Right kidney (tissue), 1 donor: ENCODE measurements around the gene PEAR1.

Experiments used
- DNase-seq: peaks from one replicate; pipeline ENCODE4 v3.0.0-alpha.2; 2016

PEAR1 gene

GRCh38 chr1:156901590-156901900 lies 8.0 kb downstream of the PEAR1 start:
- no peak for DNase-seq

- DNase-seq = no peak
These were observed 8.7 kb downstream of the PEAR1 start for GRCh38 chr1:156901966-156902915.

- no peak for DNase-seq
These were observed 10.0 kb downstream of the PEAR1 start for GRCh38 chr1:156903328-156904091.

- DNase-seq = no peak
These were observed 10.9 kb downstream of the PEAR1 start for GRCh38 chr1:156904187-156904959.

DNA sequence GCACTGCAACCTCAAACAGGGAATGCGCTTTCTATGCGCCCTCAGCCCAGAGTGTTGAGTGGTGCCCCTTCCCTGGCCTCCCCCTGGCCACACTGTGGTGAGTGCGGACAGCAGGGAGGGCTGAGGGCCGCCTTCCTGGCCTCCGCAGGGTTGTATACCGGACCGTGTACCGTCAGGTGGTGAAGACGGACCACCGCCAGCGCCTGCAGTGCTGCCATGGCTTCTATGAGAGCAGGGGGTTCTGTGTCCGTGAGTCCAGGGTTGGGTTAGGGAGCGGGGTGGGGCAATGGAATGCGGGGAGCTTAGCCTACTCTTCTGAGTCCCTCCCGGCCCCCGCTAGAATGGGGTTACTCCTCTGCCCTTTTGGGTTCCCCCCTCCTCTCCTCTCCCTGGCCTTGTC lies 11.7 kb downstream of the PEAR1 start:
- DNase-seq = no peak

DNA sequence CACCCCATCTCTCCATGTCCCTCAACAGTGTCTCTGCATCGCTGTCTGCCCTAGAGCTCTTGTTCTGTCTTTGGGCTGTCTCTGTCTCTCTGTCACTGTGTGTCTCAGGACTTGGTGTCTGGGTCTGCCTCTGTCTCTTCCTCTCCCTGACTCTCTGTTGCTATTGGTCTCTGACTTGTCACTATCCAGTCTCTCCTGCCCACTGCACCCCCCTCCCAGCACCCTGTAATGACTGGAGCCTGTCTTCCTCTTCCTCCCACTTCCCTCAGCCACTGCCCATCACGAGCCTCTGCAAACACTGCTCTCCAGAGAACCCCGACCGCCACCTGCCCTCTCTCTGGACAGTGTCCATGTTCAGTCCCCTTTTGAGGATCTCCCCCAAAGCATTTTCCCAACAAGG lies 12.1 kb downstream of the PEAR1 start:
- DNase-seq = no peak

GRCh38 chr1:156906206-156906906 lies 12.8 kb downstream of the PEAR1 start:
- no peak for DNase-seq

GRCh38 chr1:156908541-156908940 lies 15.0 kb downstream of the PEAR1 start:
- DNase-seq = no peak

DNA sequence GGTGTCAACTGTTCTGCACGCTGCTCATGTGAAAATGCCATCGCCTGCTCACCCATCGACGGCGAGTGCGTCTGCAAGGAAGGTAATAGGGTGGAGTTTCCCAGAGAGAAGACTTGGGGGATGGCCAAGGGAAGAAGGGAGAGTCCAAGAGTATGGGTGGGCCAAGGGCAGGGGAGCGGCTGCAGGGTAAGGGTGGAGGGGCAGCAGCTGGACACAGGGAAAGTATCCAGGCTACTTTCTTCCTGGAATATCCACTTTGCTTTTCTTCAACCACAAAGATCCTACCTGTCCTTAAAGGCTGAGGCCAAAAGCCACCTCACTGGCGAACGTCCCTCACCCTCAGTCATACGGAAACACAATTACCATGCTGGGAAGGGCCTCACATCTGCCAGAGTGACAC lies 15.4 kb downstream of the PEAR1 start:
- DNase-seq = no peak

GRCh38 chr1:156909671-156910070 lies 16.2 kb downstream of the PEAR1 start:
- no peak for DNase-seq

GRCh38 chr1:156910309-156910782 lies 16.8 kb downstream of the PEAR1 start:
- no peak for DNase-seq

GRCh38 chr1:156911577-156912298 lies 18.2 kb downstream of the PEAR1 start:
- DNase-seq = no peak

DNA sequence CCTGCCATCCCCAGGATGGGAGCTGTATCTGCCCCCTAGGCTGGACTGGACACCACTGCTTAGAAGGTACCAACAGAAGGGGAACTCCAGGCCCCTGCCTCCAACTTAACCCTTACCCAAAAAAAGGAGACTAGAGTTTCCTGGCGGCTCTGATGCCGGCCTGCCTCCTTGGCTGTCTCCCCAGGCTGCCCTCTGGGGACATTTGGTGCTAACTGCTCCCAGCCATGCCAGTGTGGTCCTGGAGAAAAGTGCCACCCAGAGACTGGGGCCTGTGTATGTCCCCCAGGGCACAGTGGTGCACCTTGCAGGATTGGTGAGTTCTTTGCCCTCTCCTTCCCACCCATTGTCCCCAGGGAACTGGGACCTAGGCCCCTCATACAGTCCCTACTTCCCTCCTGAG lies 18.8 kb downstream of the PEAR1 start:
- DNase-seq = no peak

- DNase-seq = no peak
These were observed 19.6 kb downstream of the PEAR1 start for GRCh38 chr1:156912861-156913808.

- no peak for DNase-seq
These were observed 20.4 kb downstream of the PEAR1 start for GRCh38 chr1:156913809-156914387.

- no peak for DNase-seq
These were observed 20.9 kb downstream of the PEAR1 start for GRCh38 chr1:156914440-156914856.

DNA sequence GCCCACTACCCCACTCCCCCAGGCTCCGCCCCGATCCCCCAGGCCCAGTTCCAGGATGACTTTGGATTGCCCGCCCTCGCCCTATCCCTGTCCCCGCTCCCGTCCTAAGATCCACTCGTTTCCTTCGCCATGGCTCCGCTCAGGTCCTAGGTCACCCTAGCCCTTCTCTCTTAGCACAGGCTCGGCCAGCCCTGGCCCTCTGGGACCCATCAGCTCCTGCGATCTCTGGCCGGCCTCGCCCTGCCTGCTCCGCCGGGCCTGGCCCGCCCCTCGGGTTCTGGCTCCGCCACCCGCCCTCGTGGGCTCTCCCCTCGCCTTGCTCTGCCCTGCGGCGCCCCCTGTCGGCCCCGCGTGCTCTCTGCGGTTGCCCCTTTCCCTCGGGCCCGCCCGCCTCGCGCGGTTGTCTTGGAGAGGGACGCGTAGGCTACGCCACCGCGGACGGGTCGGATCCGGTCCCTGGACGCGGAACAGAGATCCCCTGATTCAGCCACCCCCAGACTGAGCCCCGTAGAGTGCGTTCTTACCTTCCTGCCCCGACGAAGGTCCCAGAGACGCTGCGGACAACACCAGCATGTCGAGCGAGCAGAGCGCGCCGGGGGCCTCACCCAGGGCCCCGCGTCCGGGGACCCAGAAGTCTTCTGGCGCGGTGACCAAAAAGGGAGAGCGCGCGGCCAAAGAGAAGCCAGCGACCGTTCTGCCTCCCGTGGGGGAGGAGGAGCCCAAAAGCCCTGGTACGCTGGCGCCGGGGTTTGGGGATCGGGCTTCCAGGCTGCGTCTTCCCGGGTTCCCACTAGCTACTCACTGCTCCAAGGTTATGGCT lies 26.9 kb downstream of the PEAR1 start, which contains the start of gene LRRC71:
LRRC71 (plus strand) TSS at position 400 of the 820 bp plus-strand sequence; CDS start at position 572, 172 bp downstream.
- peak; percentile 87 for DNase-seq

DNA sequence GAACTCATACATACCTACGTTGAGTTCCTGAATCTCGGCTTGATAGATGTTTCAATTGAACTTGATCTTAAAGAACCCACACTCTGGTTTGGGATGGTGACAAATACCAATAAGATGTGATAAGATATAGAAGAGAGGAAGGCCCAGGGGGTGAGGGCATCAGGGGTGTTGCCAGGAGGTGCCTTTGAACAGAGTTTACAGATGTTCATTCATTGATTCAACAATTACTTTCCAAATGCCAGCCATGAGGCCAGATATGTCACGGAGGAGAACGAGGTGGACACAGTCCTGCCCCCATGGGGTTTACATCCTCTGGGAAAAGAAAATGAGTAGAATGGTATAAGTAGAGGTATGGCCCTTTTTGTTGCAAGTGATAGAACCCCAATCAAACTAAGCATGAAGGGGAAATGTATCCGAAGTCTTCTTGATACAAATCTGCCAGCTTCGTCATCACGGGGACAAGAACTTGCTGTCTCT lies 27.6 kb downstream of the PEAR1 start:
- DNase-seq = no peak
